B cell (primary cell): ENCODE data around the gene C22orf15.

Source experiments
- EZH2 ChIP-seq: IDR thresholded peaks from 2 replicates; pipeline ENCODE4 v1.6.1; 2012; ENCODE audit warnings: borderline replicate concordance, low read depth, mild to moderate bottlenecking, moderate library complexity, low read length; ENCODE audit not compliant: insufficient read depth, poor library complexity, severe bottlenecking
- TF ChIP-seq, protein P1 (sequence below): fragments of 200-600 bp; IDR thresholded peaks from one replicate; pipeline ENCODE4 v1.8.0; 2022; ENCODE audit warnings: antibody characterized with exemption, mild to moderate bottlenecking

DNA sequence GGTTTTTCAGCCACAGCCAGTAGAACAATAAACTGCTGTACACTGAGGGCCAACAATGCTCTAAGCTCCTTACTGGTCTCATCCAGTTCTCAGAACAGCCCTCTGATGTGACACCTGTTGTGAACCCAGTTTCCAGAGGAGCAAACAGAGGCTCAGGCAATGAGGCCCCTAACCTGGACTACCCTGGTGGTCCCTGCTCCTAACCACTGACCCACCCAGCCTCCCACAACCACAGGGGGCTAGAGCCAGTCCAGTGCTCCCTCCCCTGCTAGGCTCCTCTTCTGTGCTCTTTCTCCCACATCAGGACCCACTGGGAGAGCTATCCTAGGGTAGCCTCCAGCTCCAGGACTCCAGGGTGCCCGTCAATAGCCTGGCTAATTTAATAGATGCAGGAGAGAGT lies 19.9 kb downstream of the C22orf15 start:
- TF ChIP-seq, protein P1, sequence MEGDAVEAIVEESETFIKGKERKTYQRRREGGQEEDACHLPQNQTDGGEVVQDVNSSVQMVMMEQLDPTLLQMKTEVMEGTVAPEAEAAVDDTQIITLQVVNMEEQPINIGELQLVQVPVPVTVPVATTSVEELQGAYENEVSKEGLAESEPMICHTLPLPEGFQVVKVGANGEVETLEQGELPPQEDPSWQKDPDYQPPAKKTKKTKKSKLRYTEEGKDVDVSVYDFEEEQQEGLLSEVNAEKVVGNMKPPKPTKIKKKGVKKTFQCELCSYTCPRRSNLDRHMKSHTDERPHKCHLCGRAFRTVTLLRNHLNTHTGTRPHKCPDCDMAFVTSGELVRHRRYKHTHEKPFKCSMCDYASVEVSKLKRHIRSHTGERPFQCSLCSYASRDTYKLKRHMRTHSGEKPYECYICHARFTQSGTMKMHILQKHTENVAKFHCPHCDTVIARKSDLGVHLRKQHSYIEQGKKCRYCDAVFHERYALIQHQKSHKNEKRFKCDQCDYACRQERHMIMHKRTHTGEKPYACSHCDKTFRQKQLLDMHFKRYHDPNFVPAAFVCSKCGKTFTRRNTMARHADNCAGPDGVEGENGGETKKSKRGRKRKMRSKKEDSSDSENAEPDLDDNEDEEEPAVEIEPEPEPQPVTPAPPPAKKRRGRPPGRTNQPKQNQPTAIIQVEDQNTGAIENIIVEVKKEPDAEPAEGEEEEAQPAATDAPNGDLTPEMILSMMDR, result no peak
- TF ChIP-seq EZH2, result no peak
